Thyroid gland (tissue), 4 donors: Measurements from ENCODE around the gene DDX56.

Experiments
- CTCF ChIP-seq, 6 experiments: fragments of 200-600 bp in 3 of 6; fragments of 450-650 bp in 3 of 6; sonication (generic) in 3 of 6; IDR thresholded peaks; one replicate each; pipeline ENCODE4 v1.5.1; 2016 to 2019; ENCODE audit warnings: antibody characterized with exemption in 6 of 6, mild to moderate bottlenecking in 2 of 6, inconsistent platforms in 1 of 6, moderate library complexity in 1 of 6
- POLR2A ChIP-seq, 2 donors: fragments of 450-650 bp; IDR thresholded peaks; one replicate each; pipeline ENCODE4 v1.6.1; 2017; ENCODE audit warnings: antibody characterized with exemption in 2 of 2, mild to moderate bottlenecking in 2 of 2, moderate library complexity in 1 of 2

- TF ChIP-seq CTCF (IDR thresholded peaks at IDR 0.05) (no peak), POLR2A (IDR thresholded peaks at IDR 0.05) (no peak)
Measured at GRCh38 chr7:44617225-44617890, 43.6 kb upstream of the DDX56 start.
